Measurements from ENCODE around the gene TMEM59. TPM values are rescaled to one million over a fixed set of nuclear protein-coding genes. Genes with fewer than 3 reads are reported as not detected.
A peak's percentile ranks its signal among the peaks of the same experiment; 100 is the strongest.

Gene TMEM59, protein sequence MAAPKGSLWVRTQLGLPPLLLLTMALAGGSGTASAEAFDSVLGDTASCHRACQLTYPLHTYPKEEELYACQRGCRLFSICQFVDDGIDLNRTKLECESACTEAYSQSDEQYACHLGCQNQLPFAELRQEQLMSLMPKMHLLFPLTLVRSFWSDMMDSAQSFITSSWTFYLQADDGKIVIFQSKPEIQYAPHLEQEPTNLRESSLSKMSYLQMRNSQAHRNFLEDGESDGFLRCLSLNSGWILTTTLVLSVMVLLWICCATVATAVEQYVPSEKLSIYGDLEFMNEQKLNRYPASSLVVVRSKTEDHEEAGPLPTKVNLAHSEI
- total RNA-seq (2021; ENCODE audit: unreplicated experiment) (121 TPM), Bru-seq, nascent RNA (percentile 65 among the genes with signal in this experiment), BruChase-seq, experiment 1, labeled RNA remaining after a 6-hour chase (percentile 78 among the genes with signal in this experiment), BruChase-seq, experiment 2, labeled RNA remaining after a 2-hour chase (percentile 72 among the genes with signal in this experiment)
- polyA plus RNA-seq (2012): 128 TPM in 2 replicates
- long read RNA-seq, full-length matches to known transcripts: 76 of 131 reads
- long read RNA-seq, partial matches to known transcripts: 0 of 131 reads
- long read RNA-seq, other reads (novel, unspliced or antisense): 55 of 131 reads

GRCh38 chr1:54052934-54053744 is at the start of gene TMEM59, which contains the start of gene TCEANC2:
Gene TMEM59 (minus strand): TSS chr1:54053204. CDS start chr1:54053188, 16 bp downstream.
Gene TCEANC2 (plus strand): TSS chr1:54053608. CDS start chr1:54054423, 815 bp downstream.
- Histone ChIP-seq H3K9ac (ENCODE audit: low read length) (peak within 1 kb of the TSS; percentile 70), H2AFZ (ENCODE audit: low read depth, low read length, poor library complexity, severe bottlenecking) (peak within 1 kb of the TSS; percentile 55), H3K27ac (ENCODE audit: low read depth, low read length) (peak within 1 kb of the TSS; percentile 70), H3K36me3 (ENCODE audit: control insufficient read depth in 1 of 2, insufficient read depth in 2 of 2, low read length in 2 of 2) (no peaks in the 10 kb centered on the region), H4K20me1 (ENCODE audit: insufficient read depth) (no peaks in the 10 kb centered on the region), H3K4me1 (ENCODE audit: control insufficient read depth in 1 of 2, insufficient read depth in 2 of 2, low read length in 2 of 2) (peaks cover 8 to 18% of the 10 kb centered on the region in 2 experiments; a peak in 3 of 4 replicates), H3K79me2 (ENCODE audit: insufficient read depth, low read length) (peaks cover 22% of the 10 kb centered on the region), H3K9me2 (ENCODE audit: insufficient read depth) (no peaks in the 10 kb centered on the region), H3K4me2 (ENCODE audit: low read length) (peak within 1 kb of the TSS; percentile 77), H3K4me3 (replicated peaks in 1 of 2; ENCODE audit: low read depth in 1 of 2, low read length in 2 of 2) (peak within 1 kb of the TSS; percentile 88 to 94), H3K9me3 (ENCODE audit: control insufficient read depth in 1 of 2, insufficient read depth in 1 of 2, low read depth in 1 of 2, low read length in 2 of 2) (no peaks in the 10 kb centered on the region), H3K27me3 (ENCODE audit: insufficient read depth, low read length) (no peaks in the 10 kb centered on the region)
- ATAC-seq (peak; percentile 96), DNase-seq (ENCODE audit: low read depth, low spot score) (peak; percentile 97)
- BruUV-seq (replicated peaks): TSS peak; percentile 48
- ChIA-PET POLR2A (interaction anchor here (1.2 kb wide), 1 partner anchor 35 kb away, joined by 3 read pairs; the partner anchor contains the start of gene LDLRAD1), RAD21 (ENCODE audit: low non-redundant PET in 1 of 2, low total read pairs in 2 of 2, uncharacterized antibody in 2 of 2, unreplicated experiment in 2 of 2) (no interaction called here), CTCF (interaction anchor here (1.0 to 1.1 kb wide), 2 partner anchors 29 to 192 kb away, joined by 3 to 7 read pairs; no protein-coding TSS in a partner anchor)
- intact Hi-C loops (cut with micrococcal nuclease): loop anchor here (1.0 to 5.0 kb wide), 2 partner anchors 96 to 192 kb away; no protein-coding TSS in a partner anchor
- TF ChIP-seq SIN3A (IDR thresholded peaks at IDR 0.05; ENCODE audit: low read depth) (peak; percentile 71), ZNF274 (IDR thresholded peaks at IDR 0.05; ENCODE audit: low read depth, low read length) (no peak), POLR2A (IDR thresholded peaks at IDR 0.05; ENCODE audit: borderline replicate concordance, extremely low read depth, insufficient read depth, insufficient read length) (no peak), MAX (IDR thresholded peaks at IDR 0.05) (peak; percentile 87), FOSL1 (IDR thresholded peaks at IDR 0.05; ENCODE audit: low read depth) (no peak), CBX3 (IDR thresholded peaks at IDR 0.05; ENCODE audit: low read depth) (0 out of 2 replicates have a peak, but pooled peaks have one; percentile 14), RAD21 (IDR thresholded peaks at IDR 0.05; ENCODE audit: low read depth) (no peak), CEBPB (IDR thresholded peaks at IDR 0.05; ENCODE audit: low read depth) (no peak), YY1 (IDR thresholded peaks at IDR 0.05; ENCODE audit: extremely low read depth, insufficient replicate concordance, low read depth, low read length) (peak; percentile 95), SRF (IDR thresholded peaks at IDR 0.05; ENCODE audit: low read depth) (no peak; the same call in 1 of the 2 replicates), TCF7L2 (IDR thresholded peaks at IDR 0.05; ENCODE audit: borderline replicate concordance, extremely low read depth, insufficient read depth, insufficient read length) (peak; percentile 59)
- TF ChIP-seq, protein P1, sequence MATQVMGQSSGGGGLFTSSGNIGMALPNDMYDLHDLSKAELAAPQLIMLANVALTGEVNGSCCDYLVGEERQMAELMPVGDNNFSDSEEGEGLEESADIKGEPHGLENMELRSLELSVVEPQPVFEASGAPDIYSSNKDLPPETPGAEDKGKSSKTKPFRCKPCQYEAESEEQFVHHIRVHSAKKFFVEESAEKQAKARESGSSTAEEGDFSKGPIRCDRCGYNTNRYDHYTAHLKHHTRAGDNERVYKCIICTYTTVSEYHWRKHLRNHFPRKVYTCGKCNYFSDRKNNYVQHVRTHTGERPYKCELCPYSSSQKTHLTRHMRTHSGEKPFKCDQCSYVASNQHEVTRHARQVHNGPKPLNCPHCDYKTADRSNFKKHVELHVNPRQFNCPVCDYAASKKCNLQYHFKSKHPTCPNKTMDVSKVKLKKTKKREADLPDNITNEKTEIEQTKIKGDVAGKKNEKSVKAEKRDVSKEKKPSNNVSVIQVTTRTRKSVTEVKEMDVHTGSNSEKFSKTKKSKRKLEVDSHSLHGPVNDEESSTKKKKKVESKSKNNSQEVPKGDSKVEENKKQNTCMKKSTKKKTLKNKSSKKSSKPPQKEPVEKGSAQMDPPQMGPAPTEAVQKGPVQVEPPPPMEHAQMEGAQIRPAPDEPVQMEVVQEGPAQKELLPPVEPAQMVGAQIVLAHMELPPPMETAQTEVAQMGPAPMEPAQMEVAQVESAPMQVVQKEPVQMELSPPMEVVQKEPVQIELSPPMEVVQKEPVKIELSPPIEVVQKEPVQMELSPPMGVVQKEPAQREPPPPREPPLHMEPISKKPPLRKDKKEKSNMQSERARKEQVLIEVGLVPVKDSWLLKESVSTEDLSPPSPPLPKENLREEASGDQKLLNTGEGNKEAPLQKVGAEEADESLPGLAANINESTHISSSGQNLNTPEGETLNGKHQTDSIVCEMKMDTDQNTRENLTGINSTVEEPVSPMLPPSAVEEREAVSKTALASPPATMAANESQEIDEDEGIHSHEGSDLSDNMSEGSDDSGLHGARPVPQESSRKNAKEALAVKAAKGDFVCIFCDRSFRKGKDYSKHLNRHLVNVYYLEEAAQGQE (IDR thresholded peaks at IDR 0.05; ENCODE audit: low read depth): no peak
- TF ChIP-seq, protein P2, sequence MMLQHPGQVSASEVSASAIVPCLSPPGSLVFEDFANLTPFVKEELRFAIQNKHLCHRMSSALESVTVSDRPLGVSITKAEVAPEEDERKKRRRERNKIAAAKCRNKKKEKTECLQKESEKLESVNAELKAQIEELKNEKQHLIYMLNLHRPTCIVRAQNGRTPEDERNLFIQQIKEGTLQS (IDR thresholded peaks at IDR 0.05): no peak
- TF ChIP-seq, protein P3, sequence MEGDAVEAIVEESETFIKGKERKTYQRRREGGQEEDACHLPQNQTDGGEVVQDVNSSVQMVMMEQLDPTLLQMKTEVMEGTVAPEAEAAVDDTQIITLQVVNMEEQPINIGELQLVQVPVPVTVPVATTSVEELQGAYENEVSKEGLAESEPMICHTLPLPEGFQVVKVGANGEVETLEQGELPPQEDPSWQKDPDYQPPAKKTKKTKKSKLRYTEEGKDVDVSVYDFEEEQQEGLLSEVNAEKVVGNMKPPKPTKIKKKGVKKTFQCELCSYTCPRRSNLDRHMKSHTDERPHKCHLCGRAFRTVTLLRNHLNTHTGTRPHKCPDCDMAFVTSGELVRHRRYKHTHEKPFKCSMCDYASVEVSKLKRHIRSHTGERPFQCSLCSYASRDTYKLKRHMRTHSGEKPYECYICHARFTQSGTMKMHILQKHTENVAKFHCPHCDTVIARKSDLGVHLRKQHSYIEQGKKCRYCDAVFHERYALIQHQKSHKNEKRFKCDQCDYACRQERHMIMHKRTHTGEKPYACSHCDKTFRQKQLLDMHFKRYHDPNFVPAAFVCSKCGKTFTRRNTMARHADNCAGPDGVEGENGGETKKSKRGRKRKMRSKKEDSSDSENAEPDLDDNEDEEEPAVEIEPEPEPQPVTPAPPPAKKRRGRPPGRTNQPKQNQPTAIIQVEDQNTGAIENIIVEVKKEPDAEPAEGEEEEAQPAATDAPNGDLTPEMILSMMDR (IDR thresholded peaks at IDR 0.05 in 2 of 3, conservative IDR thresholded peaks at IDR 0.05 in 1 of 3; ENCODE audit: borderline replicate concordance in 1 of 3, insufficient read depth in 1 of 3, low read depth in 2 of 3, low read length in 2 of 3): no peak
